Lower lobe of right lung (tissue), 2 donors: Measurements from ENCODE around the gene MYO15B. TPM values are rescaled to one million over a fixed set of nuclear protein-coding genes. Genes with fewer than 3 reads are reported as not detected.
"Not testable (repeated sequence)": the region's sequence is repeated elsewhere in the genome, so short reads cannot be mapped to it uniquely, and the experiment has no call there.

Source experiments
- ATAC-seq, 2 donors: fragments of 200-7000 bp; cut with Tn5 transposase; one replicate each; pipeline ENCODE4 v1.9.1; 2020 to 2022; ENCODE audit warnings: mild to moderate bottlenecking in 2 of 2, moderate library complexity in 2 of 2
- DNase-seq: peaks from one replicate; pipeline ENCODE4 v3.0.0-alpha.2; 2020
- H3K27ac ChIP-seq: fragments of 200-600 bp; one replicate; pipeline ENCODE4 v1.8.0; 2022
- H3K27me3 ChIP-seq: fragments of 200-600 bp; one replicate; pipeline ENCODE4 v1.8.0; 2022; ENCODE audit warnings: low read depth
- H3K36me3 ChIP-seq: fragments of 200-600 bp; one replicate; pipeline ENCODE4 v1.8.0; 2022; ENCODE audit warnings: mild to moderate bottlenecking
- H3K4me1 ChIP-seq: fragments of 200-600 bp; one replicate; pipeline ENCODE4 v1.8.0; 2022
- H3K4me3 ChIP-seq: fragments of 200-600 bp; one replicate; pipeline ENCODE4 v1.8.0; 2022; ENCODE audit warnings: mild to moderate bottlenecking
- H3K9me3 ChIP-seq: fragments of 200-600 bp; one replicate; pipeline ENCODE4 v1.8.0; 2022
- intact Hi-C: fragments of 100-400 bp; cut with DNase I; formaldehyde crosslinking; loops from one replicate; pipeline ENCODE4 v1.11.0; 2022
- total RNA-seq: library from RNA; stranded (reverse); fragmentation: NEBNext Ultra II Directional; extraction: Animal tissue kit (Norgen Biotek cat#: 25700); gene quantifications from one replicate; pipeline ENCODE4 v1.2.1, GENCODE V29; 2021
- TF ChIP-seq, protein P1 (sequence below): fragments of 200-600 bp; IDR thresholded peaks from one replicate; pipeline ENCODE4 v1.8.0; 2022; ENCODE audit warnings: antibody characterized with exemption, mild to moderate bottlenecking
- donor health status: DM: no; HTN: yes; CAD: no; lungs with severe emphysema.

MYO15B gene
- total RNA-seq, 1 donor from 2014 or later = 181 TPM

GRCh38 chr17:75637551-75637950 lies 50.0 kb downstream of the MYO15B start:
- TF ChIP-seq, protein P1, sequence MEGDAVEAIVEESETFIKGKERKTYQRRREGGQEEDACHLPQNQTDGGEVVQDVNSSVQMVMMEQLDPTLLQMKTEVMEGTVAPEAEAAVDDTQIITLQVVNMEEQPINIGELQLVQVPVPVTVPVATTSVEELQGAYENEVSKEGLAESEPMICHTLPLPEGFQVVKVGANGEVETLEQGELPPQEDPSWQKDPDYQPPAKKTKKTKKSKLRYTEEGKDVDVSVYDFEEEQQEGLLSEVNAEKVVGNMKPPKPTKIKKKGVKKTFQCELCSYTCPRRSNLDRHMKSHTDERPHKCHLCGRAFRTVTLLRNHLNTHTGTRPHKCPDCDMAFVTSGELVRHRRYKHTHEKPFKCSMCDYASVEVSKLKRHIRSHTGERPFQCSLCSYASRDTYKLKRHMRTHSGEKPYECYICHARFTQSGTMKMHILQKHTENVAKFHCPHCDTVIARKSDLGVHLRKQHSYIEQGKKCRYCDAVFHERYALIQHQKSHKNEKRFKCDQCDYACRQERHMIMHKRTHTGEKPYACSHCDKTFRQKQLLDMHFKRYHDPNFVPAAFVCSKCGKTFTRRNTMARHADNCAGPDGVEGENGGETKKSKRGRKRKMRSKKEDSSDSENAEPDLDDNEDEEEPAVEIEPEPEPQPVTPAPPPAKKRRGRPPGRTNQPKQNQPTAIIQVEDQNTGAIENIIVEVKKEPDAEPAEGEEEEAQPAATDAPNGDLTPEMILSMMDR = no peak
- H3K4me1 ChIP-seq = peaks cover 47% of the 10 kb centered on the region
- no peak for ATAC-seq
- DNase-seq = peak; percentile 44
- H3K27me3 ChIP-seq = no peaks in the 10 kb centered on the region
- intact Hi-C loops = no loop called here
- H3K27ac ChIP-seq = no peak overlapping the region
- peaks cover 3% of the 10 kb centered on the region for H3K36me3 ChIP-seq
- H3K9me3 ChIP-seq = no peaks in the 10 kb centered on the region
- H3K4me3 ChIP-seq = no peak overlapping the region

DNA sequence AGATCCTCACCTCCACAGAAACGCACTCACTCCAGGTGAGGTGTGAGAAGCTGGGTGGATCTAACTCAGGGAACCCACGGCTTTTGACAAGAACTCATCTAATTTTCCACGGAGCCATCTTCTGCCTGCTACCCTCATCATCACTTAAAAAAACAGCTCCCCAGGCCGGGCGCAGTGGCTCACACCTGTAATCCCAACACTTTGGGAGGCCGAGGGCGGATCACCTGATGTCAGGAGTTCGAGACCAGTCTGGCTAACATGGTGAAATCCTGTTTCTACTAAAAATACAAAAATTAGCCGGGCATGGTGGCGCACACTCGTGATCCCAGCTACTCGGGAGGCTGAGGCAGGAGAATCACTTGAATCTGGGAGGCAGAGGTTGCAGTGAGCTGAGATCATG lies 50.4 kb downstream of the MYO15B start:
- ATAC-seq, H3K27ac ChIP-seq: not testable (repeated sequence)

DNA sequence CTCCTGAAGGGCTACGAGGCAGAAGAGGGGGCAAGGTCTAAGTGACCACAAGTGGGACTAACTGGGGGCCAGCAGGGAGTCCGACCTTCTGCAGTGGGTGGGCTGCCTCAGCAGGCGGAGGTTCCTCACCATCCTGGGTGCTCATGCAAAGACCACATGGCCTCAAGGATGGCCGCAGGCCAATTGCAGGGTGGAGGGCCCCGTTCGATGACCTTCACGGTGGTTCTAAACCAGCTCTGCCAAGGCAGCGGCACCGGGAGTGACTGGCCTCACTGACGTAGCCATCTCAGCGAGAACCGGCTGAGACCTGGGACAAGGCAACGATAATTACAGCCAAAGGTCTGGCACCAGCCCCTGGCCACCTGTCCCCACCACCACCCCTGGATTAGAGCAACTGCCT lies 51.3 kb downstream of the MYO15B start:
- ATAC-seq = no peak
- TF ChIP-seq, protein P1 = no peak
- intact Hi-C loops = no loop called here
- H3K4me1 ChIP-seq = peaks cover 40% of the 10 kb centered on the region
- H3K27me3 ChIP-seq = no peaks in the 10 kb centered on the region
- peaks cover 3% of the 10 kb centered on the region for H3K36me3 ChIP-seq
- no peak overlapping the region for H3K4me3 ChIP-seq
- peak; percentile 43 for DNase-seq
- no peaks in the 10 kb centered on the region for H3K9me3 ChIP-seq
- H3K27ac ChIP-seq = peak overlapping the region; percentile 48

More for the DNA sequence above, 50.4 kb downstream of the MYO15B start:
- H3K4me3 ChIP-seq, intact Hi-C loops, H3K36me3 ChIP-seq, H3K9me3 ChIP-seq, DNase-seq, H3K27me3 ChIP-seq: not testable (repeated sequence)
- H3K4me1 ChIP-seq = peaks cover 47% of the 10 kb centered on the region

- peaks cover 3% of the 10 kb centered on the region for H3K36me3 ChIP-seq
- DNase-seq (peak; percentile 57), ATAC-seq (peak; percentile 2 to 17)
- TF ChIP-seq, protein P1 = no peak
- H3K9me3 ChIP-seq = no peaks in the 10 kb centered on the region
- intact Hi-C loops = no loop called here
- peaks cover 38% of the 10 kb centered on the region for H3K4me1 ChIP-seq
- peak overlapping the region; percentile 48 for H3K27ac ChIP-seq
- no peak overlapping the region for H3K4me3 ChIP-seq
- H3K27me3 ChIP-seq = no peaks in the 10 kb centered on the region
These were observed 51.7 kb downstream of the MYO15B start for GRCh38 chr17:75639327-75639726.

GRCh38 chr17:75639771-75640555 lies 52.4 kb downstream of the MYO15B start:
- ATAC-seq = peak; percentile 54 to 66
- H3K9me3 ChIP-seq = no peaks in the 10 kb centered on the region
- DNase-seq = peak; percentile 73
- peaks cover 3% of the 10 kb centered on the region for H3K36me3 ChIP-seq
- intact Hi-C loops = no loop called here
- no peaks in the 10 kb centered on the region for H3K27me3 ChIP-seq
- no peak overlapping the region for H3K4me3 ChIP-seq
- peak overlapping the region; percentile 48 for H3K27ac ChIP-seq
- TF ChIP-seq, protein P1 = no peak
- H3K4me1 ChIP-seq = peaks cover 37% of the 10 kb centered on the region

- H3K4me1 ChIP-seq = peaks cover 36% of the 10 kb centered on the region
- TF ChIP-seq, protein P1 = no peak
- peaks cover 3% of the 10 kb centered on the region for H3K36me3 ChIP-seq
- H3K27ac ChIP-seq = no peak overlapping the region
- no peaks in the 10 kb centered on the region for H3K9me3 ChIP-seq
- DNase-seq (no peak), ATAC-seq (no peak)
- H3K4me3 ChIP-seq = no peak overlapping the region
- intact Hi-C loops = no loop called here
- no peaks in the 10 kb centered on the region for H3K27me3 ChIP-seq
These were observed 53.0 kb downstream of the MYO15B start for GRCh38 chr17:75640556-75641119.
